IMR-90 (cell line): ENCODE data around the gene ADGRB3. TPM values are rescaled to one million over a fixed set of nuclear protein-coding genes. Genes with fewer than 3 reads are reported as not detected.

Source experiments
- ATAC-seq: fragments of 200-7000 bp; cut with Tn5 transposase; 2 replicates; pipeline ENCODE4 v1.9.1; 2020; ENCODE audit warnings: low read depth, mild to moderate bottlenecking, moderate library complexity
- BruUV-seq: library from RNA; stranded (reverse); fragments of 400-500 nt; replicated peaks from 2 replicates; lab custom pipeline; 2021; lab: Mats Ljungman, UMichigan
- CTCF ChIA-PET: fragments of 300-600 bp; formaldehyde crosslinking; extraction: SDS; loops from one replicate; lab custom pipeline; 2021; ENCODE audit warnings: antibody characterized with exemption; lab: Yijun Ruan, JAX
- POLR2A ChIA-PET: fragments of 300-600 bp; sonication (Branson Sonifier 250); formaldehyde crosslinking; loops from one replicate; lab custom pipeline; 2022; ENCODE audit warnings: antibody characterized with exemption; ENCODE audit not compliant: unreplicated experiment; lab: Charles Lee
- DNase-seq: peaks from one replicate; pipeline ENCODE4 v3.0.0; 2013
- H2AFZ ChIP-seq: replicated peaks from 2 replicates; pipeline ENCODE3; 2013; ENCODE audit warnings: low read length, mild to moderate bottlenecking; ENCODE audit not compliant: poor library complexity
- H2AK5ac ChIP-seq: 2 replicates; pipeline ENCODE4 v1.6.1; 2013; ENCODE audit warnings: low read depth, low read length, inconsistent platforms
- H2AK9ac ChIP-seq: replicated peaks from 2 replicates; pipeline ENCODE3; 2013; ENCODE audit warnings: mild to moderate bottlenecking, low read depth, low read length, moderate library complexity; ENCODE audit not compliant: poor library complexity
- H2BK120ac ChIP-seq: 2 replicates; pipeline ENCODE4 v1.6.1; 2013; ENCODE audit warnings: low read depth, low read length, inconsistent platforms
- H2BK15ac ChIP-seq: 3 replicates; pipeline ENCODE4 v1.6.1; 2013; ENCODE audit warnings: low read depth, low read length, inconsistent platforms
- H2BK20ac ChIP-seq: 2 replicates; pipeline ENCODE4 v1.6.1; 2013; ENCODE audit warnings: low read depth, mild to moderate bottlenecking, inconsistent platforms, low read length, moderate library complexity
- H2BK5ac ChIP-seq: 2 replicates; pipeline ENCODE4 v1.6.1; 2013; ENCODE audit warnings: mild to moderate bottlenecking, low read depth, low read length, inconsistent platforms; ENCODE audit not compliant: poor library complexity, severe bottlenecking
- H3K14ac ChIP-seq: replicated peaks from 2 replicates; pipeline ENCODE4 v1.6.1; 2013; ENCODE audit warnings: low read depth, low read length, inconsistent platforms
- H3K18ac ChIP-seq: 2 replicates; pipeline ENCODE4 v1.6.1; 2013; ENCODE audit warnings: low read depth, low read length, control low read depth
- H3K23ac ChIP-seq: 2 replicates; pipeline ENCODE4 v1.6.1; 2013; ENCODE audit warnings: low read depth, low read length, inconsistent platforms
- H3K27ac ChIP-seq: 2 replicates; pipeline ENCODE4 v1.5.1; 2013; ENCODE audit warnings: mild to moderate bottlenecking, control low read depth, low read length; ENCODE audit not compliant: insufficient read depth
- H3K27me3 ChIP-seq: 2 replicates; pipeline ENCODE4 v1.6.1; 2013; ENCODE audit warnings: low read length; ENCODE audit not compliant: control insufficient read depth, insufficient read depth
- H3K36me3 ChIP-seq: 2 replicates; pipeline ENCODE4 v1.6.1; 2013; ENCODE audit warnings: low read length, mixed read lengths; ENCODE audit not compliant: control insufficient read depth, insufficient read depth
- H3K4ac ChIP-seq: 2 replicates; pipeline ENCODE4 v1.6.1; 2013; ENCODE audit warnings: low read depth, low read length, inconsistent platforms
- H3K4me1 ChIP-seq: 2 replicates; pipeline ENCODE4 v1.6.1; 2013; ENCODE audit warnings: low read length, mixed read lengths; ENCODE audit not compliant: control insufficient read depth, insufficient read depth
- H3K4me2 ChIP-seq: 2 replicates; pipeline ENCODE4 v1.6.1; 2013; ENCODE audit warnings: low read depth, mild to moderate bottlenecking, control low read depth, low read length, moderate library complexity
- H3K4me3 ChIP-seq: 2 replicates; pipeline ENCODE4 v1.5.1; 2013; ENCODE audit warnings: low read depth, mild to moderate bottlenecking, control low read depth, low read length, moderate library complexity; ENCODE audit not compliant: insufficient read depth
- H3K56ac ChIP-seq: 2 replicates; pipeline ENCODE4 v1.6.1; 2013; ENCODE audit warnings: low read length, inconsistent platforms; ENCODE audit not compliant: insufficient read depth; ENCODE audit errors: extremely low read depth
- H3K79me1 ChIP-seq, 2 experiments: 2 replicates each; pipeline ENCODE4 v1.6.1; 2013; ENCODE audit warnings: low read length in 2 of 2, inconsistent platforms in 1 of 2, low read depth in 1 of 2
- H3K9ac ChIP-seq: 2 replicates; pipeline ENCODE4 v1.6.1; 2013; ENCODE audit warnings: low read depth, low read length, control low read depth
- H3K9me1 ChIP-seq: 2 replicates; pipeline ENCODE4 v1.6.1; 2013; ENCODE audit warnings: low read length, inconsistent platforms; ENCODE audit not compliant: insufficient read depth
- H3K9me3 ChIP-seq: 2 replicates; pipeline ENCODE4 v1.6.1; 2013; ENCODE audit warnings: low read length; ENCODE audit not compliant: control insufficient read depth, insufficient read depth
- H4K20me1 ChIP-seq: 2 replicates; pipeline ENCODE4 v1.6.1; 2013; ENCODE audit warnings: low read length, inconsistent platforms; ENCODE audit not compliant: insufficient read depth
- H4K5ac ChIP-seq: 2 replicates; pipeline ENCODE4 v1.6.1; 2013; ENCODE audit warnings: mild to moderate bottlenecking, low read depth, low read length, control low read depth
- H4K8ac ChIP-seq, 2 experiments: 2 replicates each; pipeline ENCODE4 v1.6.1; 2013; ENCODE audit warnings: low read depth in 2 of 2, low read length in 2 of 2, control low read depth in 1 of 2, inconsistent platforms in 1 of 2
- H4K91ac ChIP-seq: 2 replicates; pipeline ENCODE4 v1.6.1; 2013; ENCODE audit warnings: low read depth, low read length, inconsistent platforms; ENCODE audit not compliant: insufficient read depth
- BHLHE40 ChIP-seq: fragments of 150-350 bp; IDR thresholded peaks from 2 replicates; pipeline ENCODE4 v1.6.1; 2016; ENCODE audit warnings: mild to moderate bottlenecking, low read depth, low read length
- CEBPB ChIP-seq: IDR thresholded peaks from 2 replicates; pipeline ENCODE4 v1.6.1; 2012; ENCODE audit warnings: low read depth, low read length, improper control_type of control experiment
- FOS ChIP-seq: fragments of 150-350 bp; IDR thresholded peaks from 2 replicates; pipeline ENCODE4 v1.6.1; 2016; ENCODE audit warnings: low read depth, low read length
- MAFK ChIP-seq: IDR thresholded peaks from 2 replicates; pipeline ENCODE4 v1.6.1; 2012; ENCODE audit warnings: low read depth, low read length, improper control_type of control experiment
- MAZ ChIP-seq: IDR thresholded peaks from 2 replicates; pipeline ENCODE4 v1.6.1; 2012; ENCODE audit warnings: low read depth, mild to moderate bottlenecking, low read length, improper control_type of control experiment, moderate library complexity, borderline replicate concordance
- MXI1 ChIP-seq: IDR thresholded peaks from 2 replicates; pipeline ENCODE4 v1.6.1; 2012; ENCODE audit warnings: low read depth, mild to moderate bottlenecking, low read length, moderate library complexity, borderline replicate concordance
- NFE2L2 ChIP-seq: fragments of 150-350 bp; IDR thresholded peaks from 2 replicates; pipeline ENCODE4 v1.6.1; 2016; ENCODE audit warnings: low read depth, mild to moderate bottlenecking, low read length
- RAD21 ChIP-seq: IDR thresholded peaks from 2 replicates; pipeline ENCODE4 v1.6.1; 2012; ENCODE audit warnings: low read length, improper control_type of control experiment
- RCOR1 ChIP-seq: IDR thresholded peaks from 2 replicates; pipeline ENCODE4 v1.6.1; 2012; ENCODE audit warnings: mild to moderate bottlenecking, low read length, improper control_type of control experiment; ENCODE audit not compliant: insufficient replicate concordance
- RFX5 ChIP-seq: IDR thresholded peaks from 2 replicates; pipeline ENCODE4 v1.8.0; 2012; ENCODE audit warnings: low read depth, mild to moderate bottlenecking, low read length, moderate library complexity
- SMC3 ChIP-seq: fragments of 150-350 bp; IDR thresholded peaks from 2 replicates; pipeline ENCODE4 v1.6.1; 2016; ENCODE audit warnings: low read depth, mild to moderate bottlenecking, antibody characterized with exemption, low read length, moderate library complexity
- USF2 ChIP-seq: fragments of 150-350 bp; IDR thresholded peaks from 2 replicates; pipeline ENCODE4 v1.6.1; 2017; ENCODE audit warnings: mild to moderate bottlenecking, antibody characterized with exemption, low read length, low read depth
- WGBS, 2 experiments: methylation state at CpG; one replicate each; pipeline versions ENCODE4 v1.1.5 to v1.1.7; 2013; ENCODE audit warnings: missing lambda C conversion rate in 2 of 2; ENCODE audit not compliant: insufficient read length in 1 of 2; ENCODE audit errors: extremely low coverage in 2 of 2; 5-methylcytosine and 5-hydroxymethylcytosine counted together
- dilution Hi-C: fragments of 300-500 bp; cut with HindIII; formaldehyde crosslinking; loops from one replicate; pipeline ENCODE4 v1.14.3; 2018; ENCODE audit warnings: low sequenced_read_pairs; ENCODE audit not compliant: unreplicated experiment
- in situ Hi-C: fragments of 300-500 bp; cut with MboI; formaldehyde crosslinking; loops from 3 replicates; pipeline ENCODE4 v1.14.3; 2019; ENCODE audit warnings: low sequenced_read_pairs, inconsistent platforms, mixed read lengths
- intact Hi-C: fragments of 100-400 bp; cut with micrococcal nuclease; formaldehyde crosslinking; loops from 2 replicates; pipeline ENCODE4 v1.10.0; 2022
- polyA plus RNA-seq, 3 experiments: library from polyadenylated mRNA; depleted of rRNA; stranded (reverse); fragments of >200 nt; gene quantifications; 2 replicates each; pipeline ENCODE4 v1.2.3, GENCODE V29; 2012; ENCODE audit warnings: low replicate concordance in 1 of 3
- total RNA-seq: library from RNA; depleted of rRNA; stranded (reverse); fragments of >200 nt; gene quantifications from 2 replicates; pipeline ENCODE4 v1.2.3, GENCODE V29; 2012

ADGRB3 gene
- total and polyA plus RNA-seq, 2 of the 4 experiments (the other 2 are of a cell fraction), result not detected

DNA sequence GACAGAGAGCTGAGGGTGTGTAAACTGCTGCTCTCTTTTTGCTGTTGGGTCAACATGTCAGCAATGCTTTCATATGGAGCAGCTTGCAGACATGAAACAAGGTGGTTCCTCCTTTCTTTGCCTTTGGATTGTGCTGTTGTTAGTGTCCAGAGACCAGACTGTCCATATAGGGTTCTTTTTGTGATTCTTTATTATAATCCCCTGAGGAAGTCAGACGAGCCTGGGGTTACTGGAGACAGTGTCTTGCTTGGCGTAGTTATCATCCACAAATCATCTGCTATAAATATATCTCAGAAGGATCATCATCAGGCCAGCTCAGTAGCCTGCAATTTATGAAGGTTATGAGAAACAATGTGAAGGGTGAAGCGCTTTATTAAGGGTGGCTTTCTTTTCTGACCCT lies 2.3 kb upstream of the ADGRB3 start:
- H2BK20ac ChIP-seq, result no peak overlapping the region
- ATAC-seq (no peak), DNase-seq (no peak)
- dilution Hi-C loops, result no loop called here
- no peaks in the 10 kb centered on the region for H3K36me3 ChIP-seq
- no peak overlapping the region for H3K9ac ChIP-seq
- H3K27ac ChIP-seq, result no peak overlapping the region
- H2AFZ ChIP-seq, result no peak overlapping the region
- no peaks in the 10 kb centered on the region for H3K79me1 ChIP-seq
- H3K4me2 ChIP-seq, result no peak overlapping the region
- no peak overlapping the region for H3K18ac ChIP-seq
- H2BK15ac ChIP-seq, result no peak overlapping the region
- H4K20me1 ChIP-seq, result no peaks in the 10 kb centered on the region
- H2BK120ac ChIP-seq, result no peak overlapping the region
- no peak overlapping the region for H3K56ac ChIP-seq
- H3K4ac ChIP-seq, result no peak overlapping the region
- in situ Hi-C loops, result loop anchor here (25.0 kb wide), 1 partner anchor 330 kb away; no protein-coding TSS in a partner anchor
- no peaks in the 10 kb centered on the region for H3K4me1 ChIP-seq
- H3K4me3 ChIP-seq, result no peak overlapping the region
- no peaks in the 10 kb centered on the region for H3K9me1 ChIP-seq
- intact Hi-C loops, result loop anchor here (5.0 to 10.0 kb wide), 2 partner anchors 815 to 1102 kb away; no protein-coding TSS in a partner anchor
- no CpG with 5 or more reads among the region's 3 CpGs for WGBS, 2 experiments
- no peak overlapping the region for H3K14ac ChIP-seq
- H2BK5ac ChIP-seq, result no peak overlapping the region
- no peaks in the 10 kb centered on the region for H3K9me3 ChIP-seq
- ChIA-PET POLR2A (no interaction called here), CTCF (no interaction called here)
- H4K91ac ChIP-seq, result no peak overlapping the region
- H3K23ac ChIP-seq, result no peak overlapping the region
- peaks cover 5% of the 10 kb centered on the region for H3K27me3 ChIP-seq
- H4K5ac ChIP-seq, result no peak overlapping the region
- no TSS peak for BruUV-seq
- H4K8ac ChIP-seq, result no peak overlapping the region
- TF ChIP-seq SMC3 (no peak), MXI1 (no peak), CEBPB (no peak), MAFK (no peak), RFX5 (no peak), RCOR1 (no peak), BHLHE40 (no peak), FOS (no peak), NFE2L2 (no peak), RAD21 (no peak), USF2 (no peak), MAZ (no peak)
- H2AK9ac ChIP-seq, result no peak overlapping the region
- H2AK5ac ChIP-seq, result no peak overlapping the region
